Suppressor macrophage treated with lipopolysaccharide for 4 hours (primary cell): Measurements from ENCODE around the gene HRC.
"Not testable (repeated sequence)": the region's sequence is repeated elsewhere in the genome, so short reads cannot be mapped to it uniquely, and the experiment has no call there.

ENCODE experiments used
- DNase-seq: peaks from one replicate; pipeline ENCODE4 v3.0.0-alpha.2; 2020

The HRC gene

DNA sequence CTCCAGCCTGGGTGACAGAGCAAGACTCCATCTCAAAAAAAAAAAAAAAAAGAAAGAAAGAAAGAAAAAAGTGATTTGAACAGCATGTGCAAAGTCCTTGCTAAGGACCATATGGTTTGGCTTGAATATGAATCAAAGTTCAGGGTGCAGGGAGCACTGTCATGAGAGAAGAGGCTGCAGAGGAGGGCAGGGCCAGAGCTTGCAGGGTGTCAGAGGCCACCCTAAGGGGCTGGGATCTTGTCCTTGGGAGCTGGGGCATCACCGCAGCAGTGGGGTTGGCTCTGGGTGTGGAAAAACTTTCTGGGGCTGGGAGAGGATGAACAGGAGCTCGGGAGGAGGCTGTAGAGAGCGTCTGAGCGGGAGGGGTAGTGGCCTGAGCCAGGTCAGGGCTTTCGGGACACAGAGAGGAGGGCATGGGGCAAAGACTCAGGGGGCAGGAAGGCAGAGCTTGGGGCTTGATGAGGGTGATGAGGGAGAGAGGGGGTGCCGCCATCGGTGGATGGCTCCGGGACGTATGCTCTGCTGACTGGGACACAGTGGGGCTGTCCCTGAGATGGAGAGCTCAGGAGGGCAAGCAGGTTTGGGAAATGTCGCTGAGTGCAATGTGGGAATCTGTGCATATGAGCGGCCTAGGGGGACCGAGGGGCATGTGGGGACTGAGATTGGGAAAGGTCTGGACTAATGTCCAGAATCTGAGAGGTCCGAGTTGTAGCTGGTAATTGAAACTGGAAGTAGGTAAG, 5.4 kb upstream of the HRC start:
- no peak for DNase-seq

DNA sequence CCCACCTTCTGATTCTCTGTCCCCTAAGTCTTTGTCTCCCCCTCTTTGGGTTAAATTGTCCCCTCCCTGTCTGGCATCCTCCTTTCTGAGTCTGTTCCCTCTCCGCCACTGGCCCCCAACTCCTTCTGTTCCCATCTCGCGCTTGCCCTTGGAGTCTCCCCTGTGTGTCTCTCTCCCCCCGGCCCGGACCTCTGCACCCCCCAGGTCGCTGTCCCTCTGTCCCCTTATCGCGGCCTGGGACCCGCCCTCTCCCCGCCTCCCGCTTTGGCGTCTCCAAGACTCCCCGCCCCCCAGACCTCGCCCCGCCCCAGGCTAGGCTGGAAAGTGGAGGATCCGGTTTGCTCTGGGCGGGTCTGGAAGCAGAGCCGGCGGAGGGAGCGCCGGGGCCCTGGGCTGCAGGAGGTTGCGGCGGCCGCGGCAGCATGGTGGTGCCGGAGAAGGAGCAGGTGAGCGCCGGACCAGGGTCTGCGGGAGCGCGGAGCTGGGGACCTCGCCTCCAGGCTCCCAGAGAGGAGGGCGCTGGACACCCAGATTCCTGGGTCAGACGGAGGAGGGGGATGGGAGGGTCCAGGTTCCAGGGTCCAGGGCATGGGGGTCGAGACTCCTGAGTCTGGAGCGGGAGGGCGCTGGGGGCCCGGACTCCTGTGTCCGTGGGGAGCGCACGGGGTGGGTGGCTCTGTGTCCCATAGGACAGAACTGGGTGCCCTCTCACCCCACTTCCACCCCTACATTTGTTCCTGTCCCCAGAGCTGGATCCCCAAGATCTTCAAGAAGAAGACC, 2.4 kb upstream of the HRC start, which contains the start of gene TRPM4:
TRPM4 (plus strand) TSS at position 348 of the 780 bp plus-strand sequence; CDS start at position 423, 75 bp downstream.
- peak; percentile 87 for DNase-seq

DNA sequence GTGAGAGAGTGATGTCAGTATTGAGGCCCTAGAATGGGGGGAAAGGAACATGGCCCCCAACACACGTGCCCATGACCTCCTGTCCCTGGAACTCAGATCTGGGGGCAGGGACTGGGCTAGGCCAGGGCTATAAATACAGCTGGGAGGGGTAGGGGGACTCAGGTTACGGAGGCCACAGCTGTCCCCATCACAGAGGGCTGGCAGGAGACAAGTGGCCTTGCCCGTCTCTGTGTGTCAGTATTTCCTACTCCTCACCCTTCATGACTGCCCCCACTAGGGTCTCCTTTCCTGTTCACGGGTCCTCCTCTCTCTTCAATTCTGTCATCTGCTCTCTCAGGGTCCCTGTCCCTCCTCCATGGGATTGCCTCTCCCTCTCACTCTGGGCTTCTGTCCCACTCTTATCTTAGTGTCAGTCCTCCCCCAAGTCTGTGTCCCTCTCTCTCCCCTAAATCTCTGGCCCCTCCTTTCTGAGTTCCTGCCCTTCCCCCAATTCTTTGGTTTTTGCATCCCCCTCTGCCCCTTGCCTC, 687 bp upstream of the HRC start:
- no peak for DNase-seq

DNA sequence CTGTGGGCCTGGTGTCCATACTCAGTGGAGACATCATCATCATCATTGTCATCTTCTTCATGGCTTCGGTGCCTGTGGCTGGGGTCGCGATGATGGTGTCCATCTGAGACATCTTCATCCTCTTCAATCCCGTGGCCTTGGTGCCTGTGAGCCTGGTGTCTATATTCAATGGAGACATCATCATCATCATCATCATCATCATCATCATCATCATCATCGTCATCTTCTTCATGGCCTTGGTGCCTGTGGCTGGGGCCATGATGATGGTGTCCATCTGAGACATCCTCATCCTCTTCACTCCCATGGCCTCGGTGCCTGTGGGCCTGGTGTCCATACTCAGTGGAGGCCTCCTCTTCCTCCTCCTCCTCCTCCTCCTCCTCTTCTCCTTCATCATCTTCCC, 917 bp downstream of the HRC start:
- no peak for DNase-seq

DNA sequence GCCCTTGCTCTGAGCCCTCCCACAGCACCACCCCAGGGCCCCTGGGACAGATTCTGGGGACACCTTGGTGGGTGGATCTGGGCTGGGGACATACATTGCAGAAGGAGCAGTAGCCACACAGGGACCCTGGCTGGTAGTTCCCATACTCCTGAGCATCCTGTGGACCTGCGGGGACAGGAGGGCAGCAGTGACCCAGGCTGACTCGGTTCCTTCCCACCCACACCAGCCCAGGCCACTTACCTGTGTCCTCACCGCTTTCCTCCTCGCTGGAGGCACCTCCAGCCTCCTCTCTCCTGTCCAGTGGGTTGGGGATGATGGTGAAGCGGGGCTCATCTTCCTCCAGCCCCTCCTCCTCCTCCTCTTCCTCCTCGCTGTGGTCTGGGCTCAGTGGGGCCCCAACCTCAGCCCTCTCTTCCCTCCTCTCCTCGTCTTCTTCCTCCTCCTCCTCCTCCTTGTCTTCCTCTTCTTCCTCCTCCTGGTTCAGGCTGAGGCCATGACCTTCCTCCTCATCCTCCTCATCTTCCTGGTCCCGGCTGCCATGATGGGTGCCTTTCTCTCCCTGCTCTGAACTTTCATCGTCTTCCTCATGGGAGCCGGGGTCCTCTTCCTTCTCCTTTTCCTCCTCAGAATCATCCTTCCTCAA, 1.9 kb downstream of the HRC start:
- no peak for DNase-seq

DNA sequence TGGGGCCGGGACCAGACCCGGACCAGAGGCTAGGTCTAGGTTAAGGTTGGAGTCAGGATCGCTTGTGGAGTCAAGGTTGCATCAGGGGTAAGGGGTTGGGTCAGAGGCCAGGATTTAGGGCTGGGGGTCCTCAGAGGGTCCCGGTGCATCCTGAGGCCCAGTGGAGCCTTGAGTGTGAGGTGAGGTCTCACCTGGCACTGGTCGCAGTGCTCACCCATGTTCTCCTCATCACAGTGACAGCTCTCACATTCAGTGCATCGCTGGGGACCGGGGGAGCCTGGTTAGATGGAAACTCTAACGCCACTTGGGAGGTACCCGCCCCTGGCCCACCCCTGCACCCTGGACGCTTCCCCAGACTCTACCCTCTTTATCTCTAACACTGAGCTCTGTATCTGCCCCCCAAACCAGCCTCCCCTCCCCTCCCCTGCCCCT, 3.1 kb downstream of the HRC start:
- DNase-seq = no peak

DNA sequence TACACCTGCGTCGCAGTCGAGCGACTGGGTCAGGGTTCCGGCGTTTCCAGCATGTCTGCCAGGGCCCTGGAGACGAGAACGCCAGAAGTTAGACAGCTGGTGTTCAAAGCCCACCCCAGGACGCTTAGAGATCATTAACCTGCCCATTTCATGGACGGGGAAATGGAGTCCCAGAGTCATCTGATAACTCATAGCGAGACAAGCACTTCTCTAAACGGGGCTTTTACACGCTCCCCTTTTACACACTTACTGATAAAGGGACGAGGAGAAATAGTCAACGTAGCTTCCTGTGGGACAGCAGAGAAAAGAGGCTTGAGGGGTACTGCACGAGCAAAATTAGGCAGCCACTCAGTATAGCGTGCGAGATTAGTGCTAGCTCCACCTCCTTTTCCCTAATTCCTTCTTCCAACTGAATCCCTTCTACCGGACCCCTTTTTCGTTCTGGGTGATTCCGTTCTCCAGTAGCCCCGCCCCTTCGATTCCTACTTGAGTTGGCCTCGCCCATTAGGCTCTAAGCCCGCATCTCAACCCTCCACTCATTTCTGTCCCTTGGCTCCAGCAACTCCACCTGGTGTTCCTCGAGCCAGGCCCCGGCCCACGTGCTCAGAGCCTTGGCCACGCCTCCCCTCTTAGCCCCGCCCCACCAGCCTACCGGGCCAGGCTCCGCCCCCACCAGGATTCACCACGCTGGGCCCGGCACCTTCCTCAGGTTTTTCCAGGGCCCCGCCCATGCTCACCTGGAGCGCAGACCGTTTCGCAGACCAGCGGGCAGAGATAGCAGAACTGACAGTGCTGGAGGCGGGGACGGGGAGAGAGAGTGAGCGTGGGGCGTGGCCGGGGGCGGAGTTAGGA, 3.7 kb downstream of the HRC start:
- peak; percentile 24 for DNase-seq

DNA sequence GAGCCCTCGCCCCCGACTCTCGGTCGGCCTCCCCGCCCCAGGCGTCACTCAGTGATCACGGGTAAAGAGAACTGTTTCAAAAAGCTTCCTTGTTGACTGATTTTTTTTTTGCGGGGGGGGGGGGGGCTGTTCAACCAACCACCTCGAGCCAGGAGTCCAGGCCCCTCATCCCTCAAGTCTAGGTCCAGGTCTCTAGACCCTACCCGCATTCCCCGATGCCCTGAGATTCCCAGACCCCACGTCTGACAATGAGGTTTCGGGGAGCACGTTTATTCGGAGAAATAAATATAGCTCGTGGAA, 4.3 kb downstream of the HRC start:
- DNase-seq = no peak

DNA sequence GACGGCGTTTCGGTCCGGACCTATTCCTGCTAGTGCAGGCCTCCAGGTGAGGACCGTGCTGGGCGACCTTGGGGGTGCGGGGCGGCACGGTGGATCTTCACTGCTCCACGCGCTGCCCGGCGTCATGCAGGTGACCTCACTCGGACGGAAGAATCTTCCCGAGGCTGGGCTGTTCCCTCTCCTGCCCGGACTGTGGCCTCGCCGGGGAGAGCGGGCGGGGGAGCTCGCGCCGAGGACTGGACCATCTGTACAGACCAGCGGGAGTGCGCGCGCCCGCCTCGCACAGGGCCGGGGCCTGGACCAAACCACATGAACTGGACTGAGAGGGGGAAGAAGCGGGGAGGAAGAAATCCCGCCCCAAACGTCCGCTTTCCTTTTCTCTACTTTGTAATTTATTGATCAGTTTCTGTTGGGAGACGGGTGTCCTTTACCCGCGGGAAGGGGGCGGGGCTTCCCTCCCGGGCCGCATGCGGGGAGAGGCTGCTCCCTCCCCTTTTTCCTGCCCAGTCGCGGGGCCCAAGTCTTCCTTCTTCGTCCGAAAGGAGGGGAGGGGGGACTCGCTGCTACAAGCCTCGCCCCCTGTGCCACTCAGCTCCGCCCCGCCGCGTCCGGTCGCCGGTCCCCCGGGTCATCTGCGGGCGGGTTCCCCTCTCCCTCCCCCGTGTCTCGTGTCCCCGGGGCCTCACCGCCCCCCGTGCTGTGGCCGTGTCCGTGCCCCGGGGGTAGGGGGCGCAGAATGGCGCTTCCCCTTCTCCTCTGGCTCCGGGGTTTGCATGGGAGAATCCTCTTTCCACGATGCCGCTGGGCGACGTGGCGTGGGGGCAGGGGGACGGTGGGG, 4.9 kb downstream of the HRC start:
- DNase-seq = peak; percentile 70

DNA sequence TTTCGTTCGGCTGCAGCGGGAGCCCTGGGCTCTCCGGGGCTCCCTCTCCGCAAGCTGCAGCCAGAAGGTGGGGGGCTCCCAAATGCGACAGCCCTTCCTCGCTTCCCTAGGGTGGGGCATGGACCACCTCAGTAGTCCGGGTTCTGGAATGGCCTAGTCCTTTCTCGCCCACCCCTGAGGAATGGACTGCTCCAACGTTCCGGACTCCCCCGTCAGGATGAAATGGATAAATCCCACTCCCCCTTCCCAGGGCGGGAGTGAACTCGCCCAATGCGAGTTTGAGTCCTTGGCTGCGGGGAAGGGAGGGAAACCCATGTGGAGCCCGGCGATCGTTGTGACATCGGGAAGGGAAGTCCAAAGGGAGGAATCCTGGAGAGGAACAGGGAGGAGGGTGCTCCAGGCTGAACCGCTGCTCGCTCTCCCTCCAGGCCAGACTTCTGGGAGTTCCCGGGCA, 5.5 kb downstream of the HRC start:
- peak; percentile 55 for DNase-seq

DNA sequence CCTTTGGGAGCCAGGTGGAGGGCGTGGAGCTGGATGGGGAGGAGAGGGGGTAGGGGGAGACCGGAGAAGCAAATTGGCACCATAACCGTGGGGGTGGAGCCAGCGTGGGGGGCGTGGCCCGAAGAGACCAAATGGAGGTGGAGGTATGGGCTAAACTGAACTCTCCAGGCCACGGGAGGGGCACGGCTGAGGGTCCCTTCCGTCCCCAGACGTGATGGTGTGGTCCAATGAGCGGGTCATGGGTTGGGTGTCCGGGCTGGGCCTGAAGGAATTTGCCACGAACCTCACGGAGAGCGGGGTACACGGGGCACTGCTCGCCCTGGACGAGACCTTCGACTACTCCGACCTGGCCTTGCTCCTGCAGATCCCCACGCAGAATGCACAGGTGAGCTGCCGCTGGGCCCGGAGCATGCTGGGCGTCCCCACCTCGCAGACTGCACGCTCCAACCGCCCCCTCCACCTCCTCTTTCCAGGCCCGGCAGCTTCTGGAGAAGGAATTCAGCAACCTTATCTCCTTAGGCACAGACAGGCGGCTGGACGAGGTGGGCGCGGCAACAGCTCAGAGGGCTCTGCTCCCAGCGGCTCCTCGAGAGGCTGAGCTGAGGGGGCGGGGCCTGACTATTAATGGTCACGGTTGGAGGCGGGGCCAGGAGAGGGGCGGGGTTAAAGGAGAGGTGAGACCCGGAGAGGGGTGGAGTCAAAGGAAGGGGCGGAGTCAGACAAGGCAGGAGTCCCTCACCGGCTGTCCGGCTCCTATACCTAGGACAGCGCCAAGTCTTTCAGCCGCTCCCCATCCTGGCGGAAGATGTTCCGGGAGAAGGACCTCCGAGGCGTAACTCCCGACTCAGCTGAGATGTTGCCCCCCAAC, 6.2 kb downstream of the HRC start:
- DNase-seq = peak; percentile 86

DNA sequence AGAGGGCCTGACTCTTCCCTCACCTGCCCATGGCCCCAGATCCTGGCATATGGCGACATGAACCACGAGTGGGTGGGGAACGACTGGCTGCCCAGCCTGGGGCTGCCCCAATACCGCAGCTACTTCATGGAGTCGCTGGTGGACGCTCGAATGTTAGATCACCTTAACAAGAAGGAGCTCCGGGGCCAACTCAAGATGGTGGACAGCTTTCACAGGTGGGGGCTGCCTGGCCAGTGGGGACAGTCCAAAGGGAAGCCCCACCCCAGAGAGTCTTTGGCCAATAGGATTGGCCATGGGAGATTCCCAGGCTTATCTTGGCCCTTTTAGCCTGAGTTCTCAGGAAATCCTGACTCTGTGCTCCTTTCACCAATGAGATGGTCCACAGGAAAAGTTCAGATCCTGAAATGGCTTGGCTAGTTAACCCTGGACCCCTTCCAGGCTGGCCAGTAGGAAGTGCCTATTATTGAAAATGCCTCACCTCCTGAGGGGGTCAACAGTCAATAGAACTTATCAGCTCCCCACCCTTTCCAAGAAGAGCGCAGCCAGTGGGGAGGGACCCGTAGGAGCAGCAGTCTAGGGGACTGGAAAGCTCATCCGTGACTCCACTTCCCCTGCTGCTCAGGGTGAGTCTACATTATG, 7.0 kb downstream of the HRC start:
- no peak for DNase-seq

DNA sequence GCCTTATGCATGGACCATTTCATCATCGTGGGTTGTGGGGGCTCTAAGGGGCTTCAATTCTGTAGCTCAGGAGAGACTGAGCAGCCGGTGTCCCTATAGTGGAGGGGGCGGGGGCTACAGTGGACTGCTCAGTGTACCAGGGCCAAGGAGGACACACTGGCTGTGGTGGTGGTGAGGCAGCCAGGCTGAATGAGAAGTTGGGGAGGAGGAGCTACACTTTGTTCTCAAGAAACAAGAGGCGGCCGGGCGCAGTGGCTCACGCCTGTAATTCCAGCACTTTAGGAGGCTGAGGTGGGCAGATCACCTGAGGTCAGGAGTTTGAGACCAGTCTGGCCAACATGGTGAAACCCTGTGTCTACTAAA, 8.8 kb downstream of the HRC start:
- not testable (repeated sequence) for DNase-seq

DNA sequence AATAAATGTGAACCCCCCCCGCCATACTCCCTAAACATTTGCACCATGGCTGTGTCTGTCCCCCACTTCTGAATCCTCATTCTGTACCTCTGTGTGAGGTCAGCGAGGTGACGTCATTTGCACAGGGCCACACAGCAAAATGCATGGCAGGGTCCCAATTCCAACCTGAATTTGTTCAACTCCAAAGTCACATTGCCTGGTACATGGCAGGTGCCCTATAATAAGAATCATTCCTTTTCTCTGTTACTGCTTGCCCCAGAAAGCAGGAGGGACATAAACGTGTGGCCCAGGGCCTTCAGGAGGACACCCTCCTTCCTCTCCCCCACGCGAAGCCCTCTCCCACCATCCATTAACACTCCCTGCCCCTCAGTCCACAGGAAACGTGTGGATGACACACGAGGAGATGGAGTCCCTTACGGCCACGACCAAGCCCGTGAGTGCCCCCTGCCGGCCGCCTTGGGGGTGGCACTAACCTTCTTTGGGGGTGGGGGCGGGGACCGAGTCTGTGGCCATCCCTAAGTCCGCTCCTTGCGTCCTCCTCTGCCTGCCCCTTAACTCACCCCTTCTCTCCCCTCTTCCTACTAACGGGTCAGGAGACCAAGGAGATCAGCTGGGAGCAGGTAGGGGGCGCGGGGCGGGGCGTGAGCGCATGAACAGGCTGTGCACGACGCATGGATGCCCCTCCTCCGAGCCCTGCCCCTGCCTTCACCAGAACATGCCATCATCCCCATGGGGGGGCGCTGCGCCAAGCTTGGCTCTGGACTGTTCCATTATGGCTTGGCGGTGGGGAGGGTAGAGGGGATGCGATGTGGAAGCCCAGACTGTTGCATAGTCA, 9.4 kb downstream of the HRC start:
- DNase-seq = peak; percentile 77

DNA sequence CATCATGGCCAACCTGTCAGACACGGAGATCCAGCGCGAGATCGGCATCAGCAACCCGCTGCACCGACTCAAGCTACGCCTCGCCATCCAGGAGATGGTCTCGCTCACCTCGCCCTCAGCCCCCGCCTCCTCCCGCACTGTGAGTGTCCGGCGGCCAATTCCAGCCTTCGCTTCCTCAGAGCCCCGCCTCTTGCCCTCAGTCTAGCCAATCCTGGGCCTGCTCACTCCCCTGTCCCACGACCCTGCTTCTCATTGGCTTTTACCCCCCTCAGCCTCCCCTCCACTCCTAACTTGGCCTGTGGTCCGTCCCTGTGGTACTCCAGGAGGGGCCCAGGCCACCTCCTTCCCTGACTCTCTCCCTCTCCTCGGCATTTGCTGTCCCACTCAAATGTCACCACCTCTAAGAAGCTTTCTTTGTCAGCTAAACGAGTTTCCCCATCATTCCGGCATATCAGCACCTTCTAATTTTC, 12.3 kb downstream of the HRC start:
- peak; percentile 74 for DNase-seq

DNA sequence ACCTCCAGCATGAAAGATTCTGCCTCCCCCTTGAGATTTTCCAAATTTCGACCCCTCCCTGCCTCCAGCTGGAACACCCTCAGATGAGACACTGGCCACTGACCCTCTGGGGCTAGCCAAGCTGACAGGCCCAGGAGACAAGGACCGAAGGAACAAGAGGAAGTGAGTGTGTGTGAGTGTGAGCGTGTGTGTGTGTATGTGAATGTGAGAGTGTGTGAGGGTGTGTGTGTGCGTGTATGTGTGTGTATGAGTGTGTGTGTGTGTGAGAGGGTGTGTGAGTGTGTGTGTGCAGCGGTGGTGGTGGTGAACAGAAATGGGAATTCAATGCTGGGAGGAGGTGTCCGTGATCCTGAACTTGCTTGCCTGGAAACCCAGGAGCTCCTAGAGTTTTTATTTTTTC, 13.8 kb downstream of the HRC start:
- DNase-seq = no peak

DNA sequence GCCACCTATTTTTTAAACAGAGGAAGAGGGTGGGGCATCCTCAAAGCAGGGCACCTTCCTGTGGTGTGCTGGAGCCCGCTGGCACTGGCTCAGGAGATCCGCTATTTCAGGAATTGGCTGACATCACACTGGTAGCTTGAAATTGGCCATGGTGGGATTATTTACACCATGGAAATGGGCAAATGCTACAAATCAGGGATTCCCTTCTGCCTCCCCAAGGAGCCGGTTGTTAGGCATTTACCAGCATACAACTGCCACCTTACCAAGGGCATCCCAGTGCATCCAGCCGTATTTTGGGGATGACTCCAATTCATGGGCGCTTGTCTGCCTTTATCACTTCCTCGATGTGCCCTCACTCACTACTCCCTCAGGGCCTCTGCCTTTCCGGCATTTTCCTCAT, 14.2 kb downstream of the HRC start:
- no peak for DNase-seq

DNA sequence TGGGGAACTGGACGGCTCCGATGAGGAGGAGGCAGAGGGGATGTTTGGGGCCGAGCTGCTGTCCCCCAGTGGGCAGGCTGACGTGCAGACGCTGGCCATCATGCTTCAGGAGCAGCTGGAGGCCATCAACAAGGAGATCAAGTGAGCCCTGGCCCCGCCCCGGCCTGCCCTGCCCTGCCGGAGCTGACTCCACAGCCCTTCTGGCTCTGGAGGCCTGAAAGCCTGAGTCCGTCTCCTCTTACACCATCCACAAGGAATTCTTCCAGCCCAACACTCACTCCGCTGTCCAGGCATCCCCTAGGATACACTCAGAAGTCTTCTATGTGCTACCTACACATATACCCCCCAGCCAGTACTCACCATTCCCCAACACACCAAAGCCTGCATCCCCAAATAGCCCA, 18.4 kb downstream of the HRC start:
- DNase-seq = no peak

DNA sequence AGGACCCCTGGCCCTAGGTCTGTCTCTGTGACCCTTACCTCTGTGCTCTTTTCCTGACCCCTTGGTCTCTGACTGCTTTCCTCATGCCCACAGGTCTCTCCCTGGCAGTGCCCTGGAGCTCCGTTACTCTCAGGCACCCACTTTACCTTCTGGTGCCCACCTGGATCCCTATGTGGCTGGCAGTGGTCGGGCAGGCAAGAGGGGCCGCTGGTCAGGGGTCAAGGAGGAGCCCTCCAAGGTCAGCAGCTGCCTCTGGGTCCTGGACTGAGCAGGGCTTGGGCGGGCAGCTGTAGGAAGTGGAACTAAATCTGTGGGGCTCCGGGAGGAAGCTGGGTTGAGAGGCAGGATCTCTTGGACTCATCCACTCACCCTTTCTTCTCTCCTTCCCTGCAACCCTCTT, 19.5 kb downstream of the HRC start:
- no peak for DNase-seq
